OCI-LY1 (cell line): ENCODE results near the gene DPH2.

Experiments used
- CTCF ChIP-seq: fragments of 200-600 bp; sonication (generic), shearing (Covaris generic); IDR thresholded peaks from 2 replicates; pipeline ENCODE4 v1.5.1; 2017; ENCODE audit warnings: mild to moderate bottlenecking, antibody characterized with exemption, low read length, moderate library complexity, mixed read lengths
- EZH2 ChIP-seq: fragments of 200-600 bp; sonication (generic), shearing (Covaris generic); IDR thresholded peaks from 2 replicates; pipeline ENCODE4 v1.8.0; 2017; ENCODE audit warnings: borderline replicate concordance, mixed run types, mild to moderate bottlenecking, antibody characterized with exemption, low read length, moderate library complexity, mixed read lengths

- TF ChIP-seq CTCF (no peak), EZH2 (no peak)
Measured at GRCh38 chr1:43921022-43921421, 48.8 kb upstream of the DPH2 start.
